ENCODE results near the gene SORCS3. TPM values are rescaled to one million over a fixed set of nuclear protein-coding genes. Genes with fewer than 3 reads are reported as not detected.

SORCS3 gene
- total RNA-seq, 3 donors from 2014 or later (not counting 1 experiment from before 2014, with no cell fraction given), result 0.05 to 0.09 TPM; not detected in 1

- WGBS (ENCODE audit: insufficient coverage), result 65% methylated on average over 2 of the region's 2 CpGs
- Histone ChIP-seq H3K27me3 (ENCODE audit: control insufficient read depth, insufficient read depth, low read length) (no peaks in the 10 kb centered on the region), H3K9me3 (ENCODE audit: control insufficient read depth, insufficient read depth, low read length) (no peaks in the 10 kb centered on the region), H3K4me3 (ENCODE audit: low read length) (no peak overlapping the region), H3K27ac (ENCODE audit: low read length) (no peak overlapping the region), H3K36me3 (ENCODE audit: control insufficient read depth, insufficient read depth, low read length) (no peaks in the 10 kb centered on the region), H3K4me1 (ENCODE audit: control insufficient read depth, insufficient read depth, low read length) (no peaks in the 10 kb centered on the region)
- Mint-ChIP-seq H3K4me3 (no peak overlapping the region), H3K27ac (no peak overlapping the region), H3K9me3 (no peaks in the 10 kb centered on the region), H3K4me1 (no peaks in the 10 kb centered on the region), H3K27me3 (ENCODE audit: low read depth in 2 of 2) (no peaks in the 10 kb centered on the region), H3K36me3 (no peaks in the 10 kb centered on the region)
- DNase-seq (no peak), ATAC-seq (no peak)
- intact Hi-C loops (cut with micrococcal nuclease), result no loop called here
- no peak for TF ChIP-seq CTCF (IDR thresholded peaks at IDR 0.05)
These were observed 339.3 kb downstream of the SORCS3 start for GRCh38 chr10:104980368-104980767.

- no peaks in the 10 kb centered on the region for H3K36me3 Mint-ChIP-seq
- WGBS (ENCODE audit: insufficient coverage), result 80% methylated on average over 4 of the region's 4 CpGs
- no peaks in the 10 kb centered on the region for H3K9me3 Mint-ChIP-seq
- H3K27ac ChIP-seq (ENCODE audit: low read length), result no peak overlapping the region
- H3K27me3 ChIP-seq (ENCODE audit: control insufficient read depth, insufficient read depth, low read length), result no peaks in the 10 kb centered on the region
- no peaks in the 10 kb centered on the region for H3K36me3 ChIP-seq (ENCODE audit: control insufficient read depth, insufficient read depth, low read length)
- H3K27me3 Mint-ChIP-seq (ENCODE audit: low read depth in 2 of 2), result no peaks in the 10 kb centered on the region
- no peak for TF ChIP-seq CTCF (IDR thresholded peaks at IDR 0.05)
- H3K4me3 ChIP-seq (ENCODE audit: low read length), result no peak overlapping the region
- no peaks in the 10 kb centered on the region for H3K9me3 ChIP-seq (ENCODE audit: control insufficient read depth, insufficient read depth, low read length)
- H3K27ac Mint-ChIP-seq, result no peak overlapping the region
- no peak overlapping the region for H3K4me3 Mint-ChIP-seq
- DNase-seq (no peak), ATAC-seq (no peak)
- no peaks in the 10 kb centered on the region for H3K4me1 Mint-ChIP-seq
- no peaks in the 10 kb centered on the region for H3K4me1 ChIP-seq (ENCODE audit: control insufficient read depth, insufficient read depth, low read length)
- intact Hi-C loops (cut with micrococcal nuclease), result no loop called here
These were observed 340.9 kb downstream of the SORCS3 start for GRCh38 chr10:104981995-104982394.

- H3K27ac ChIP-seq (ENCODE audit: low read length), result no peak overlapping the region
- Mint-ChIP-seq H3K4me1 (no peaks in the 10 kb centered on the region), H3K36me3 (no peaks in the 10 kb centered on the region), H3K27ac (no peak overlapping the region), H3K9me3 (peaks cover 3 to 4% of the 10 kb centered on the region in 2 donors), H3K27me3 (ENCODE audit: low read depth in 2 of 2) (no peaks in the 10 kb centered on the region), H3K4me3 (no peak overlapping the region)
- H3K9me3 ChIP-seq (ENCODE audit: control insufficient read depth, insufficient read depth, low read length), result no peaks in the 10 kb centered on the region
- intact Hi-C loops (cut with micrococcal nuclease), result no loop called here
- H3K27me3 ChIP-seq (ENCODE audit: control insufficient read depth, insufficient read depth, low read length), result no peaks in the 10 kb centered on the region
- H3K4me3 ChIP-seq (ENCODE audit: low read length), result no peak overlapping the region
- no peak for ATAC-seq
- DNase-seq, result no peak
- no peaks in the 10 kb centered on the region for H3K4me1 ChIP-seq (ENCODE audit: control insufficient read depth, insufficient read depth, low read length)
- no peak for TF ChIP-seq CTCF (IDR thresholded peaks at IDR 0.05)
- H3K36me3 ChIP-seq (ENCODE audit: control insufficient read depth, insufficient read depth, low read length), result no peaks in the 10 kb centered on the region
- 60% methylated on average over 1 of the region's 1 CpG for WGBS (ENCODE audit: insufficient coverage)
These were observed 347.6 kb downstream of the SORCS3 start for GRCh38 chr10:104988686-104989085.

GRCh38 chr10:104989880-104990279, 348.8 kb downstream of the SORCS3 start:
- Histone ChIP-seq H3K27ac (ENCODE audit: low read length) (no peak overlapping the region), H3K27me3 (ENCODE audit: control insufficient read depth, insufficient read depth, low read length) (no peaks in the 10 kb centered on the region), H3K4me3 (ENCODE audit: low read length) (no peak overlapping the region), H3K4me1 (ENCODE audit: control insufficient read depth, insufficient read depth, low read length) (no peaks in the 10 kb centered on the region), H3K36me3 (ENCODE audit: control insufficient read depth, insufficient read depth, low read length) (no peaks in the 10 kb centered on the region), H3K9me3 (ENCODE audit: control insufficient read depth, insufficient read depth, low read length) (no peaks in the 10 kb centered on the region)
- no peaks in the 10 kb centered on the region for H3K36me3 Mint-ChIP-seq
- H3K4me1 Mint-ChIP-seq, result no peaks in the 10 kb centered on the region
- H3K27me3 Mint-ChIP-seq (ENCODE audit: low read depth in 2 of 2), result no peaks in the 10 kb centered on the region
- no peak for ATAC-seq
- H3K9me3 Mint-ChIP-seq, result peaks cover 3 to 4% of the 10 kb centered on the region in 2 donors
- DNase-seq, result no peak
- H3K27ac Mint-ChIP-seq, result no peak overlapping the region
- TF ChIP-seq CTCF (IDR thresholded peaks at IDR 0.05), result no peak
- H3K4me3 Mint-ChIP-seq, result no peak overlapping the region
- intact Hi-C loops (cut with micrococcal nuclease), result no loop called here

All from natural killer cell (primary cell).